ENCODE measurements around the gene CHMP3. TPM values are rescaled to one million over a fixed set of nuclear protein-coding genes. Genes with fewer than 3 reads are reported as not detected.

The CHMP3 gene
- total and polyA plus RNA-seq, 4 donors: 49.4 to 127 (median 99.5) TPM

GRCh38 chr2:86454238-86454637, 109.0 kb downstream of the CHMP3 start:
- no peaks in the 10 kb centered on the region for H3K27me3 ChIP-seq (ENCODE audit: control insufficient read depth in 3 of 3, insufficient read depth in 3 of 3, low read length in 2 of 3)
- H3K36me3 ChIP-seq (ENCODE audit: control insufficient read depth in 4 of 4, insufficient read depth in 4 of 4, low read length in 4 of 4): peaks cover 24 to 61% (median 39%) of the 10 kb centered on the region in 4 donors
- no peak overlapping the region for H3K4me3 ChIP-seq
- peak overlapping the region in 1 of 2 donors; percentile 23 for H3K27ac ChIP-seq (ENCODE audit: low read depth in 1 of 2, low read length in 1 of 2)
- no peak for DNase-seq
- ATAC-seq (ENCODE audit: insufficient read depth, low FRiP score): no peak
- H3K9me3 ChIP-seq (ENCODE audit: control insufficient read depth in 4 of 4, insufficient read depth in 3 of 4, low read length in 3 of 4): no peaks in the 10 kb centered on the region
- H3K9ac ChIP-seq (ENCODE audit: insufficient read depth in 1 of 2, low read length in 2 of 2): no peak overlapping the region
- peaks cover 3 to 20% (median 15%) of the 10 kb centered on the region in 5 donors for H3K4me1 ChIP-seq (ENCODE audit: control insufficient read depth in 5 of 5, insufficient read depth in 5 of 5, low read length in 5 of 5)
- TF ChIP-seq, protein P1, sequence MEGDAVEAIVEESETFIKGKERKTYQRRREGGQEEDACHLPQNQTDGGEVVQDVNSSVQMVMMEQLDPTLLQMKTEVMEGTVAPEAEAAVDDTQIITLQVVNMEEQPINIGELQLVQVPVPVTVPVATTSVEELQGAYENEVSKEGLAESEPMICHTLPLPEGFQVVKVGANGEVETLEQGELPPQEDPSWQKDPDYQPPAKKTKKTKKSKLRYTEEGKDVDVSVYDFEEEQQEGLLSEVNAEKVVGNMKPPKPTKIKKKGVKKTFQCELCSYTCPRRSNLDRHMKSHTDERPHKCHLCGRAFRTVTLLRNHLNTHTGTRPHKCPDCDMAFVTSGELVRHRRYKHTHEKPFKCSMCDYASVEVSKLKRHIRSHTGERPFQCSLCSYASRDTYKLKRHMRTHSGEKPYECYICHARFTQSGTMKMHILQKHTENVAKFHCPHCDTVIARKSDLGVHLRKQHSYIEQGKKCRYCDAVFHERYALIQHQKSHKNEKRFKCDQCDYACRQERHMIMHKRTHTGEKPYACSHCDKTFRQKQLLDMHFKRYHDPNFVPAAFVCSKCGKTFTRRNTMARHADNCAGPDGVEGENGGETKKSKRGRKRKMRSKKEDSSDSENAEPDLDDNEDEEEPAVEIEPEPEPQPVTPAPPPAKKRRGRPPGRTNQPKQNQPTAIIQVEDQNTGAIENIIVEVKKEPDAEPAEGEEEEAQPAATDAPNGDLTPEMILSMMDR (IDR thresholded peaks at IDR 0.05; ENCODE audit: control extremely low read depth, extremely low read depth): no peak

- WGBS, 2 donors: 29 to 61% methylated on average over 2 of the region's 2 CpGs
- H3K9ac ChIP-seq (ENCODE audit: insufficient read depth in 1 of 2, low read length in 2 of 2): no peak overlapping the region
- peak overlapping the region in 1 of 2 donors; percentile 23 for H3K27ac ChIP-seq (ENCODE audit: low read depth in 1 of 2, low read length in 1 of 2)
- TF ChIP-seq, protein P1 (IDR thresholded peaks at IDR 0.05; ENCODE audit: control extremely low read depth, extremely low read depth): no peak
- peak; percentile 72 to 93 (median 91) for DNase-seq
- no peaks in the 10 kb centered on the region for H3K9me3 ChIP-seq (ENCODE audit: control insufficient read depth in 4 of 4, insufficient read depth in 3 of 4, low read length in 3 of 4)
- H3K27me3 ChIP-seq (ENCODE audit: control insufficient read depth in 3 of 3, insufficient read depth in 3 of 3, low read length in 2 of 3): no peaks in the 10 kb centered on the region
- peaks cover 24 to 58% (median 39%) of the 10 kb centered on the region in 4 donors for H3K36me3 ChIP-seq (ENCODE audit: control insufficient read depth in 4 of 4, insufficient read depth in 4 of 4, low read length in 4 of 4)
- H3K4me1 ChIP-seq (ENCODE audit: control insufficient read depth in 5 of 5, insufficient read depth in 5 of 5, low read length in 5 of 5): peaks cover 3 to 24% (median 17%) of the 10 kb centered on the region in 5 donors
- ATAC-seq (ENCODE audit: insufficient read depth, low FRiP score): no peak
- no peak overlapping the region for H3K4me3 ChIP-seq
Observed at GRCh38 chr2:86453836-86454235, 109.4 kb downstream of the CHMP3 start.

Small RNAs within 50 kb of the gene (small RNA-seq; reads per million reads assigned to genes)
- not detected for gene RNU6-640P (ENCODE audit: low replicate concordance)

Other genes with a start within 250 kb of the CHMP3 start
- 10 to 100 TPM in 1 of 2 donors, 1 to 10 TPM in 1; 7.7 to 19.7 TPM for gene REEP1, start 225.8 kb downstream of the CHMP3 start, total RNA-seq
- 1 to 10 TPM; 2.4 to 3.1 TPM for gene REEP1, start 225.8 kb downstream of the CHMP3 start, polyA plus RNA-seq
- gene KDM3A, start 122.1 kb downstream of the CHMP3 start, total RNA-seq: 100 to 1,000 TPM in 1 of 2 donors, 10 to 100 TPM in 1; 37.2 to 130 TPM
- 10 to 100 TPM; 17.5 to 18.5 TPM for gene KDM3A, start 122.1 kb downstream of the CHMP3 start, polyA plus RNA-seq
- gene RNF103, start 60.4 kb upstream of the CHMP3 start, total RNA-seq: 10 to 100 TPM; 24.0 to 46.0 TPM
- gene RNF103, start 60.4 kb upstream of the CHMP3 start, polyA plus RNA-seq: 10 to 100 TPM; 11.8 to 14.9 TPM
- 10 to 100 TPM; 23.2 to 73.1 TPM for gene RMND5A, start 156.8 kb upstream of the CHMP3 start, total RNA-seq
- 10 to 100 TPM in 1 of 2 donors, 1 to 10 TPM in 1; 8.9 to 10.1 TPM for gene RMND5A, start 156.8 kb upstream of the CHMP3 start, polyA plus RNA-seq
- gene CD8A, start 227.5 kb upstream of the CHMP3 start, total RNA-seq: 1 to 10 TPM; 1.1 to 2.8 TPM
- gene CD8A, start 227.5 kb upstream of the CHMP3 start, polyA plus RNA-seq: 1 to 10 TPM; 3.1 to 3.7 TPM